A549 (cell line): ENCODE results near the gene CLSTN2.

Source experiments
- BHLHE40 ChIP-seq: IDR thresholded peaks from 2 replicates; pipeline ENCODE4 v1.6.1; 2012; ENCODE audit warnings: low read depth, low read length, inconsistent platforms
- CEBPB ChIP-seq, 2 experiments: fragments of >200 bp in 1 of 2; sonication (Bioruptor Twin) in 1 of 2; formaldehyde crosslinking in 1 of 2; IDR thresholded peaks; 2 replicates each; pipeline ENCODE4 v1.6.1; 2012 to 2016
- RCOR1 ChIP-seq: fragments of 150-350 bp; IDR thresholded peaks from 2 replicates; pipeline ENCODE4 v1.6.1; 2014; ENCODE audit warnings: antibody characterized with exemption, low read length, low read depth
- REST ChIP-seq: fragments of 200-600 bp; sonication (generic); IDR thresholded peaks from 2 replicates; pipeline ENCODE4 v1.6.1; 2016; ENCODE audit warnings: antibody characterized with exemption, mild to moderate bottlenecking, moderate library complexity
- RFX5 ChIP-seq: fragments of 450-650 bp; IDR thresholded peaks from 2 replicates; pipeline ENCODE4 v1.7.1; 2014; ENCODE audit warnings: antibody characterized with exemption, mild to moderate bottlenecking, moderate library complexity
- TF ChIP-seq, protein P1 (sequence below): fragments of >200 bp; sonication (Bioruptor Twin); formaldehyde crosslinking; IDR thresholded peaks from 3 replicates; pipeline ENCODE4 v1.5.1; 2016

- no peak for TF ChIP-seq RCOR1
- TF ChIP-seq, protein P1, sequence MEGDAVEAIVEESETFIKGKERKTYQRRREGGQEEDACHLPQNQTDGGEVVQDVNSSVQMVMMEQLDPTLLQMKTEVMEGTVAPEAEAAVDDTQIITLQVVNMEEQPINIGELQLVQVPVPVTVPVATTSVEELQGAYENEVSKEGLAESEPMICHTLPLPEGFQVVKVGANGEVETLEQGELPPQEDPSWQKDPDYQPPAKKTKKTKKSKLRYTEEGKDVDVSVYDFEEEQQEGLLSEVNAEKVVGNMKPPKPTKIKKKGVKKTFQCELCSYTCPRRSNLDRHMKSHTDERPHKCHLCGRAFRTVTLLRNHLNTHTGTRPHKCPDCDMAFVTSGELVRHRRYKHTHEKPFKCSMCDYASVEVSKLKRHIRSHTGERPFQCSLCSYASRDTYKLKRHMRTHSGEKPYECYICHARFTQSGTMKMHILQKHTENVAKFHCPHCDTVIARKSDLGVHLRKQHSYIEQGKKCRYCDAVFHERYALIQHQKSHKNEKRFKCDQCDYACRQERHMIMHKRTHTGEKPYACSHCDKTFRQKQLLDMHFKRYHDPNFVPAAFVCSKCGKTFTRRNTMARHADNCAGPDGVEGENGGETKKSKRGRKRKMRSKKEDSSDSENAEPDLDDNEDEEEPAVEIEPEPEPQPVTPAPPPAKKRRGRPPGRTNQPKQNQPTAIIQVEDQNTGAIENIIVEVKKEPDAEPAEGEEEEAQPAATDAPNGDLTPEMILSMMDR, result no peak
- no peak for TF ChIP-seq BHLHE40
- TF ChIP-seq RFX5, result no peak
- no peak for TF ChIP-seq CEBPB (IDR thresholded peaks at IDR 0.05)
- TF ChIP-seq REST, result no peak
Measured at GRCh38 chr3:140011086-140011485, 76.1 kb downstream of the CLSTN2 start.
